ENCODE measurements around the gene RABL3. TPM values are rescaled to one million over a fixed set of nuclear protein-coding genes. Genes with fewer than 3 reads are reported as not detected.
"Not testable (repeated sequence)": the region's sequence is repeated elsewhere in the genome, so short reads cannot be mapped to it uniquely, and the experiment has no call there.

Gene RABL3
- total RNA-seq, 4 donors from 2014 or later: 8.2 to 23.7 (median 19.9) TPM

GRCh38 chr3:120730576-120731542 is 11.5 kb downstream of the RABL3 start:
- in situ Hi-C loops (cut with MboI; ENCODE audit: low pct_ligation_motif_present in 1 of 4, low pct_unique_long_range_greater_than_20kb in 1 of 4, low sequenced_read_pairs in 3 of 4) (loop anchor here in 1 of 4 donors (25.0 kb wide), 1 partner anchor 144 kb away; the partner anchor contains the start of gene NDUFB4), intact Hi-C loops (cut with DNase I; ENCODE audit: low total_unique reads) (no loop called here)
- Histone ChIP-seq H3K4me3 (no peak overlapping the region), H3K36me3 (no peaks in the 10 kb centered on the region), H3K4me1 (no peaks in the 10 kb centered on the region), H3K27ac (no peak overlapping the region), H3K9me3 (no peaks in the 10 kb centered on the region), H3K27me3 (no peaks in the 10 kb centered on the region)
- TF ChIP-seq EP300 (IDR thresholded peaks at IDR 0.05; ENCODE audit: low read depth) (no peak), CTCF (IDR thresholded peaks at IDR 0.05) (no peak), POLR2A (IDR thresholded peaks at IDR 0.05) (no peak), POLR2AphosphoS5 (IDR thresholded peaks at IDR 0.05) (no peak)
- no peak for DNase-seq
- 50 to 96% methylated on average over 1 to 4 of the region's 4 CpGs for WGBS, 2 donors (ENCODE audit: low coverage in 1 of 2)

- TF ChIP-seq EP300 (IDR thresholded peaks at IDR 0.05; ENCODE audit: low read depth): no peak
- no peak for TF ChIP-seq POLR2A (IDR thresholded peaks at IDR 0.05)
- TF ChIP-seq POLR2AphosphoS5 (IDR thresholded peaks at IDR 0.05): no peak
- TF ChIP-seq CTCF (IDR thresholded peaks at IDR 0.05): no peak
Observed at GRCh38 chr3:120726791-120727190, 15.5 kb downstream of the RABL3 start.

GRCh38 chr3:120719167-120719834 is 23.0 kb downstream of the RABL3 start:
- DNase-seq: peak; percentile 77
- WGBS, 2 donors (ENCODE audit: low coverage in 1 of 2): 66% methylated on average over 20 of the region's 20 CpGs; no CpG with 5 or more reads in 1 of the 2 donors
- H3K4me1 ChIP-seq; H3K9me3 ChIP-seq; in situ Hi-C loops (cut with MboI; ENCODE audit: low pct_ligation_motif_present in 1 of 4, low pct_unique_long_range_greater_than_20kb in 1 of 4, low sequenced_read_pairs in 3 of 4); H3K27me3 ChIP-seq; H3K36me3 ChIP-seq; intact Hi-C loops (cut with DNase I; ENCODE audit: low total_unique reads): not testable (repeated sequence)
- Histone ChIP-seq H3K27ac (peak overlapping the region in 2 of 4 donors; percentile 31 to 62), H3K4me3 (peak overlapping the region in 3 of 4 donors; percentile 14 to 23 (median 17))

More at GRCh38 chr3:120726791-120727190, 15.5 kb downstream of the RABL3 start:
- Histone ChIP-seq H3K27me3 (no peaks in the 10 kb centered on the region), H3K9me3 (no peaks in the 10 kb centered on the region), H3K4me3 (no peak overlapping the region), H3K27ac (no peak overlapping the region), H3K36me3 (no peaks in the 10 kb centered on the region), H3K4me1 (no peaks in the 10 kb centered on the region)
- in situ Hi-C loops (cut with MboI; ENCODE audit: low pct_ligation_motif_present in 1 of 4, low pct_unique_long_range_greater_than_20kb in 1 of 4, low sequenced_read_pairs in 3 of 4): loop anchor here in 1 of 4 donors (25.0 kb wide), 1 partner anchor 139 kb away; the partner anchor contains the start of gene NDUFB4
- no peak for DNase-seq
- WGBS, 2 donors (ENCODE audit: low coverage in 1 of 2): 79 to 86% methylated on average over 1 of the region's 1 CpG
- intact Hi-C loops (cut with DNase I; ENCODE audit: low total_unique reads): no loop called here

GRCh38 chr3:120713262-120713661 is 29.1 kb downstream of the RABL3 start:
- TF ChIP-seq POLR2A (IDR thresholded peaks at IDR 0.05) (no peak), POLR2AphosphoS5 (IDR thresholded peaks at IDR 0.05) (no peak), EP300 (IDR thresholded peaks at IDR 0.05; ENCODE audit: low read depth) (no peak), CTCF (IDR thresholded peaks at IDR 0.05) (no peak)
- Histone ChIP-seq H3K36me3 (peaks cover 0 to 8% (median 2%) of the 10 kb centered on the region in 4 donors), H3K4me3 (no peak overlapping the region), H3K9me3 (no peaks in the 10 kb centered on the region), H3K27me3 (no peaks in the 10 kb centered on the region), H3K27ac (no peak overlapping the region), H3K4me1 (no peaks in the 10 kb centered on the region)
- intact Hi-C loops (cut with DNase I; ENCODE audit: low total_unique reads) (no loop called here), in situ Hi-C loops (cut with MboI; ENCODE audit: low pct_ligation_motif_present in 1 of 4, low pct_unique_long_range_greater_than_20kb in 1 of 4, low sequenced_read_pairs in 3 of 4) (no loop called here)
- no peak for DNase-seq
